Raji (cell line): ENCODE measurements around the gene PISD.

Experiments
- POLR2A ChIP-seq: IDR thresholded peaks from 2 replicates; pipeline ENCODE4 v1.6.1; 2011; ENCODE audit warnings: low read depth, low read length, control low read depth; ENCODE audit not compliant: insufficient read depth

The PISD gene

GRCh38 chr22:31630331-31631329 is 31.4 kb downstream of the PISD start:
- peak; percentile 50 for TF ChIP-seq POLR2A

GRCh38 chr22:31629741-31630184 is 32.3 kb downstream of the PISD start:
- no peak for TF ChIP-seq POLR2A

GRCh38 chr22:31628969-31629708 is 32.9 kb downstream of the PISD start:
- no peak for TF ChIP-seq POLR2A

- no peak for TF ChIP-seq POLR2A
These were observed 33.7 kb downstream of the PISD start for GRCh38 chr22:31628362-31628761.

- TF ChIP-seq POLR2A, result no peak
These were observed 34.7 kb downstream of the PISD start for GRCh38 chr22:31627223-31627731.

GRCh38 chr22:31626427-31627150 is 35.4 kb downstream of the PISD start:
- no peak for TF ChIP-seq POLR2A

GRCh38 chr22:31625661-31626426 is 36.2 kb downstream of the PISD start:
- TF ChIP-seq POLR2A, result no peak

GRCh38 chr22:31625257-31625640 is 36.8 kb downstream of the PISD start:
- no peak for TF ChIP-seq POLR2A

- TF ChIP-seq POLR2A, result no peak
These were observed 38.3 kb downstream of the PISD start for GRCh38 chr22:31623592-31624304.

GRCh38 chr22:31622980-31623379 is 39.0 kb downstream of the PISD start:
- TF ChIP-seq POLR2A, result no peak

- TF ChIP-seq POLR2A, result no peak
These were observed 40.4 kb downstream of the PISD start for GRCh38 chr22:31621507-31622124.

GRCh38 chr22:31620756-31621480 is 41.1 kb downstream of the PISD start:
- no peak for TF ChIP-seq POLR2A
